Fibroblast of skin of left quadriceps (primary cell): ENCODE measurements around the gene EDC4.
A peak's percentile ranks its signal among the peaks of the same experiment; 100 is the strongest.
"Not testable (repeated sequence)": the region's sequence is repeated elsewhere in the genome, so short reads cannot be mapped to it uniquely, and the experiment has no call there.

Source experiments
- DNase-seq, 2 experiments: peaks; one replicate each; pipeline ENCODE4 v3.0.0-alpha.2; 2013; ENCODE audit warnings: low read depth in 2 of 2

Gene EDC4

DNA sequence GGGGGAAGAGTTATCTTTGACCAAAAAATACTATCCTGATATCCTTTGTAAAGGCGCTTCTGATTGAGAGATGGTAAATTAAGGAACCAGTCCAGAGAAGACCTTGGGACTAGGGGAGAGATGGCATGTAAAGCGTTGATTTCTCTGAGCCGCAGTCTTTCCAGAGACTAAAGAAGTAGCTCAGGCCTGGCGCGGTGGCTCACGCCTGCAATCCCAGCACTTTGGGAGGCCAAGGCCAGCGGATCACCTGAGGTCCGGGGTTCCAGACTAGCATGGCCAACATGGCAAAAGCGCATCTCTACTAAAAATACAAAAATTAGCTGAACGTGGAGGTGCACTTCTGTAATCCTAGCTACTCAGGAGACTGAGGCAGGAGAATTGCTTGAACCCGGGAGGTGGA, 24.7 kb upstream of the EDC4 start:
- DNase-seq = no peak

- no peak for DNase-seq
Observed at GRCh38 chr16:67853670-67854069, 19.2 kb upstream of the EDC4 start.

DNA sequence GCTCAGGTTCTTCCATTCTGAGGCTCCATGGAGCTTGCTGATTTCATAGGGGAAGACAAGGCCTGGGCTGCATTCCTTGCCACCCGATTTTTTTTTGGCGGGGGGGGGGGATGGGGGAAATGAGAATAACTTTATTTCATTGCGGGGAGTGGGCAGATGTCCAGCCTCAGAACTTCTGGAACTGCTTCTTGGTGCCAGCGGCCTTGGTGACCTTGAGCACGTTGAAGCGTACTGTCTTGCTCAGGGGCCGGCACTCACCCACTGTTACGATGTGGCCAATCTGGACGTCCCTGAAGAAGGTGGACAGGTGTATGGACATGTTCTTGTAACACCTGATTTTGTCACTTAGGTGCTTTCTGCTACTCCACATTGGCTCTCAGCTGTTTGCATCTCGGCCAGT, 17.1 kb upstream of the EDC4 start:
- no peak for DNase-seq

- DNase-seq = no peak
Observed at GRCh38 chr16:67856927-67857546, 15.8 kb upstream of the EDC4 start.

DNA sequence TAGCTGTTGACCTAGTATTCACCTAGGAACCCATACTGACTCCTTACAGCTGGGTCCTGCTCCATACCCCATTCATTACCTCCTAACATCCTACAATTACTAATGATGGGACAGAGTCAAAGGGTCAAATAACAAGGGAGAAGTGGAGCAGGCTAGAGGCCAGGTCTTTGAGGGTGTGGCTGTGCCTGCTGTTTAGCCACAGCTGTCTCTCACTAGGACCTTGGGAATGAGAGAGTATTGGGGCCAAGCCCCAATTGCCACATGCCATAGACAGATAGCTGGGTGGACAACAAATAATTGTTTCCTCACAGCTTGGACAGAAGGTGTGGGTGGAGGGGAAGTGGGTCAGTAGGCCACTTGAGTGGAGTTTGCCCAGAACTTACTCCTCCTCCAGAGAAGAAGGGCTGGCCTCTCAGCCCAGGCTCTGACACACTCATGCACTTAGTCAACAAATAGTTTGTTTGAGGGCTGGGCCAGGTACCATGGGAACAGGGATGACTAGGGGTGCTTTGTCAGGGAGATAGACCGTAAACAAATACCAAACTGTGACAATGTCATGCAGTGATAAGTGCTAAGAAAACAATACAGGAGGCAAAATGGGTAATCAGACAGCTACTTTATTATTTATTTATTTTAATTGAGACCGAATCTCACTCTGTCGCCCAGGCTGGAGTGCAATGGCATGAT, 15.2 kb upstream of the EDC4 start:
- DNase-seq = peak in 1 of 2 experiments; percentile 22

- no peak for DNase-seq
Observed at GRCh38 chr16:67858500-67858899, 14.4 kb upstream of the EDC4 start.

- DNase-seq = no peak
Observed at GRCh38 chr16:67860589-67861398, 12.1 kb upstream of the EDC4 start.

GRCh38 chr16:67861877-67862276, 11.0 kb upstream of the EDC4 start:
- DNase-seq = no peak

DNA sequence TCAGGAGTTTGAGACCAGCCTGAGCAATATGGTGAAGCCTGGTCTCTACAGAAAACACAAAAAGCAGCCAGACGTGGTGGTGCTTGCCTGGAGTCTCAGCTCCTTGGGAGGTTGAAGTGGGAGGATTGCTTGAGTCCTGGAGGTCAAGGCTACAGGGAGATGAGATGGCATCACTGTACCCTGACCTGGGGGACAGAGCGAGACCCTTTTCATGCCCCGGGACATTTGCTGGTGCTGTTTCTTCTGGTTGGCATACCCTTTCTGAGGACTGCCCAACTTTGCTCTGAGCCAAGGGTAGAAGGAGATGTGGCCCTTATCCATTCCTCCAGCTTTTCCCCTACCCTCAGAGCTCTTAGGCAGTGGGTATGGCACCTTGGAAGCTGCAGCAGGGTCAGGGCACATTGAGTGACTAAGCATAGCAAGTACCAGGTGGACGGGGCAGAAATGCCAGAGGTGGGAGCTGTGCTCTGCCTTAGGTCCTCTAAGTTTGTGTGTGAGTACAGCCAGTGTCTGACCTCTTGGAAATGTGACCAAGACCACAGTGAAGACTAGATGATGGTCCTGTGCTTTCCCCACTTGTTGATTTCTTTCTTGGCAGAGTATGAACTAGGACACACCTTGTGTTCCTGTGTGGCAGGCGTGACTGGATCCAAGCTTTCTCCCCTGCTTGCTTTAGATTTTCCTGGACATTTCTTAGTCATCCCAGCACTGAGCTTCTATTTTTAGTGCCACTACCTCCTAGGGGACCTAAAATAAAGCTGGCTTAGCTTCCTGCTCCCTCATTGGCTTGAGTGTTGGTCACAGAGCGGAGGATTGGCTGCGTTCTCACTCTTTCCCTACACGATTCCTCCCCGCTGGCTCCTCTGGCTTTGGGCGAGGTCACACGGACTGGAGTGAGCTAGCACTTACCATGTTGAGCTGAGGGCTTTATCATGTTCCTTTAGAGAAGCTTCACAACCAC, 9.9 kb upstream of the EDC4 start:
- DNase-seq = no peak

GRCh38 chr16:67864044-67864443, 8.8 kb upstream of the EDC4 start:
- DNase-seq = not testable (repeated sequence)

GRCh38 chr16:67864594-67864993, 8.3 kb upstream of the EDC4 start:
- no peak for DNase-seq

DNA sequence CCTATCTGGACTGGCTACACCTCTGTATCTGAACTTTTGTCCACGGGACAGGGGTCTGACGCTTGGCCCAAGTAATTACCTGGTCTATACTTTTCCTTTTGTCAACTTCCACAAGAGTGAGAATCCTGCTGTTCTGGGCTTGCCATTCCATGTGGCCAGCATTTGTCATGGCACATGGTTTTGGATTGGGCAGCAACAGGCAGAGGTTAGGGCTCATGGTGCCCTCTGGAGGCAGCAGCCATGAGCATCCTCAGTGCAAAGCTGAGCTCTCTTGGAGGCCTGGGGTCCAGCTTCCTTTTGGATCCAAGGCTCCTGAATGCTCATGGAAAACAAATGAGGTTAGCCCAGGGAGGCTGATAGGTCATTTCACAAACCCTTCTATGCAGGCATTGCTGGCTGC, 7.5 kb upstream of the EDC4 start:
- no peak for DNase-seq

DNA sequence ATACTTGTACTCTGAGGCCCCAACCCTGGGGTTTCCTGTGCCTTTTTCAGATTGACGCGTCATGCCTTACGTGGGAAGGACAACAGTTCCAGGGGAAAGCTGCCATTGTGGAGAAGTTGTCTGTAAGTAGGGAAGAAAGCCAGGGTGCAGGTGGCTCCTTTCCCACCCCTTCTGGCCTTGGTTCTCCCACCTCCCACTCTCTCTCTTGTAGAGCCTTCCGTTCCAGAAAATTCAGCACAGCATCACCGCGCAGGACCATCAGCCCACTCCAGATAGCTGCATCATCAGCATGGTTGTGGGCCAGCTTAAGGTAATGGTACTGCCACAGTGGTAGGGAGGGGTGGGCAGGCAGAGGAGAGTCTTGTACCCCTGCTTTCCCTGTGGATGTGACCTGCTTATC, 4.6 kb upstream of the EDC4 start:
- DNase-seq = no peak

DNA sequence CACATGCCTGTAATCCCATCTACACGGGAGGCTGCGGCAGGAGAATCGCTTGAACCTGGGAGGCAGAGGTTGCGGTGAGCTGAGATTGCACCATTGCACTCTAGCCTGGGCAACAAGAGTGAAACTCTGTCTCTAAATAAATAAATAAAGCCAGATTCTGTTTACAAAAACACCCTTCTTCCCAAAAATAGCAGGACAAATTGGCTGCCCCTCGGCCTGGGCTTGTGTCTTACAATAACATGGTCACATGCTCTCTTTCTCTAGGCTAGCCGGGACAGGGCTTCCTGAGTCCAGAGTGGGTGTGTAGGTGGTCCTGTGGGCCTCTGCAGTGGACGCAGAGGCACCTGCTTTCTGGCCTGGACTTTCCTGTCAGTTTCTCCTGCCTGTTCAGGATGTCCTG, 3.2 kb upstream of the EDC4 start:
- DNase-seq = no peak

- DNase-seq = no peak
Observed at GRCh38 chr16:67871256-67871655, 1.6 kb upstream of the EDC4 start.

DNA sequence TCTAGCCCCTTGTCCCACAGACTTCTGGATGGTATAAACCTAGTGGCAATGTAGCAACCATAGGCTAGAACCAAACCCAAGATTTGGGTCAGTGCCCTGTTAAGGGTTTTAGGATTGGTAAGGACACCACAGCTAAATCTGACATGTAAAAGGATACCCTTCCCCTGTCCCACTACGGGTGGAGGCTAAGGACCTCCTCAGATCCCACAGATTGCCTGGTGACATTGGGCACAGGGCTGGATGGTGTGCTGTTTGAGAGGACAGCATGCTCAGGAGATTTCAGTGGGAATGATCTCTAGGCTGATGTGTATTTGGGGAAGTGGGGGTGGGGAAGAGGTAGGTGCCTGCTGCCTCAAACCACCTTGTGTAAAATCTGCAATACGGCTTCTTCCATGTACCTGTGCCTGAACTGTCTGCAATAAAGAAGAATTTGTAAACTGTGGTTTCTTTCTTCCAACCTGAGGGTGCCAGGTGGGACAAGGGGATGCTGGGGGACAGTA, 671 bp upstream of the EDC4 start:
- no peak for DNase-seq

DNA sequence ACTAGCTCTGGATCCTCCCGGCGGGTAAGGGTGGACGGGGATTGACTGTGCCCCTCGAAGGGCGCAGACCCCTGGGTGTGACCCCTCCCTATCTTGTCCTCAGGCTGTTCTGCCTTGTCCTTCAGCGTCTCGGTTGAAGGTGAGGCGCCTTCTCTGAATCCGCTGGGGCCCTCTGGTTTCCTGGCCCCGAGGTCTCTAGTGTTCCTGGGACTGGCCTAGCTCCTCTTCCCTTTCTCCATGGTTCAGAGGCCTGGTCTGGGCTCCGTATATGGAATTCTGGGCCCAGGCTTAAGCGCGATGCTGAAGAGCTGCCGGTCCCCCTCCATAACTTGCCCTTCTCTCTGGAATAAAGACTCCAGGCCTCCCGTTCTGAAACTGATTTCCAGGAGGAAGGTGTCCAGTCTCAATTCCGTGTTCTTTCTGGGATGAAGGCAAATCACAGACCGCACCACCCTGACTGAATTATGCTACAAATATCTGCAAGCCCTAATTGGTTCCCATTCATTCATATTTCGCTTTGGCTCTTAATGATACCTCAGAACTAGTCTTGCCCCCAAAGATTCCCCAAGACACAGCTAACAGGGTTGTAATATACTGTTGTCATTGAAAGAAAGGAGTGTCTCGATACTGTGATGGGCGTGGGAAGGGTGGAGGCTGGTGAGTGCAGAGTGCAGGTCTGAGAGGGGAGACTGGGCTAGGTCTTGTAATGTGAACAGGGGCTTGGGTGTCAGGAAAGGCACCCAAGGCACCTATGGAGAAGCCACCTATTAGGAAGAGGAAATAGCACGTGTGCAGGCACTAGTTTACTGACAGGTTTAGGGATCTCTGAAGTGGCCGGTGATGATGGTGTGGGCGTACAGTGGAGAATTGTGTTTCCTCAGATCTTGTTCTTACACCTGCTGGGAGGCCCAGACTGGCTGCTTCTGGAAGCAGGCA, 851 bp downstream of the EDC4 start:
- no peak for DNase-seq

GRCh38 chr16:67874372-67874771, 1.5 kb downstream of the EDC4 start:
- no peak for DNase-seq

- no peak for DNase-seq
Observed at GRCh38 chr16:67877064-67877463, 4.2 kb downstream of the EDC4 start.

DNA sequence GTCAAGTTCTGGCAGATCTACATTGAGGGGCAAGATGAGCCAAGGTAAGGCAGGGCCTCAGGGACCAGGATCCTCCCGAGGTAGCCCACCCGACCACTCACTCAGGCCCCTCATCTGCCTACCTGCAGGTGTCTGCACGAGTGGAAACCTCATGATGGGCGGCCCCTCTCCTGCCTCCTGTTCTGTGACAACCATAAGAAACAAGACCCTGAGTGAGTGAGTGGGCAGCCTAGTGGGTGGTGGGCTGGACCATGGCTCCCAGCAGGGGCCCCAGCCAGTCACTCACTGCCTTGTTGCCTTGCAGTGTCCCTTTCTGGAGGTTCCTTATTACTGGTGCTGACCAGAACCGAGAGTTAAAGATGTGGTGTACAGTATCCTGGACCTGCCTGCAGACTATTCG, 5.4 kb downstream of the EDC4 start:
- DNase-seq = no peak

DNA sequence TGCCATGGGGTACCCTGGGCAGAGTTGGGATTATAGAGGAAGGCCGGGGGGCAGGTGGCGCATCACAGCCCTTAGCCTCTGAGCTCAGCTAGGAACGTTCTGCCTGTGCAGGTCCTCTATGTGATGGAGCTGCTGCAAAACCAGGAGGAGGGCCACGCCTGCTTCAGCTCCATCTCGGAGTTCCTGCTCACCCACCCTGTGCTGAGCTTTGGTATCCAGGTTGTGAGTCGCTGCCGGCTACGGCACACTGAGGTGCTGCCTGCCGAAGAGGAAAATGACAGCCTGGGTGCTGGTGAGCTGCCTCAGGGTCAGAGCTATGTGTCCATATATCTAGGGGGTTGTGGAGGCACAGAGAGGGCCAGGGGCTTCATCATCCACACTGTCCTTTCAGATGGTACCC, 6.0 kb downstream of the EDC4 start:
- no peak for DNase-seq
